GM12878 (cell line): Measurements from ENCODE around the gene GPALPP1. TPM values are rescaled to one million over a fixed set of nuclear protein-coding genes. Genes with fewer than 3 reads are reported as not detected.
"Not testable (repeated sequence)": the region's sequence is repeated elsewhere in the genome, so short reads cannot be mapped to it uniquely, and the experiment has no call there.

ENCODE experiments used
- ATAC-seq: fragments of 200-7000 bp; cut with Tn5 transposase; 3 replicates; pipeline ENCODE4 v1.9.1; 2020; ENCODE audit warnings: mild to moderate bottlenecking, moderate library complexity
- BruUV-seq: library from RNA; stranded (reverse); fragments of 400-500 nt; replicated peaks from 2 replicates; lab custom pipeline; 2021; lab: Mats Ljungman, UMichigan
- CTCF ChIA-PET: fragments of 300-600 bp; sonication (Branson Sonifier 250); formaldehyde crosslinking; extraction: SDS; loops from one replicate; lab custom pipeline; 2021; ENCODE audit warnings: inconsistent platforms; lab: Yijun Ruan, JAX
- POLR2A ChIA-PET: fragments of 350-600 bp; formaldehyde crosslinking; extraction: SDS; loops from one replicate; lab custom pipeline; 2021; ENCODE audit warnings: inconsistent platforms; lab: Charles Lee
- RAD21 ChIA-PET: fragments of 300-600 bp; sonication (Branson Sonifier 250); formaldehyde crosslinking; loops from one replicate; lab custom pipeline; 2023; ENCODE audit warnings: antibody characterized with exemption; ENCODE audit not compliant: unreplicated experiment; lab: Charles Lee
- SMC1A ChIA-PET: fragments of 300-600 bp; sonication (Branson Sonifier 250); formaldehyde crosslinking; loops from one replicate; lab custom pipeline; 2023; ENCODE audit not compliant: unreplicated experiment, uncharacterized antibody; lab: Charles Lee
- DNase-seq: peaks from one replicate; pipeline ENCODE4 v3.0.0-alpha.2; 2011; ENCODE audit warnings: low read depth, low spot score
- FAIRE-seq: peaks from 3 replicates; lab custom pipeline; 2011; peaks lifted over from hg19 to GRCh38; lab: Jason Lieb, UNC
- H2AFZ ChIP-seq: 2 replicates; pipeline ENCODE4 v1.6.0; 2011; ENCODE audit warnings: low read depth, low read length, control low read depth; ENCODE audit not compliant: control insufficient read depth
- H3K27ac ChIP-seq: 2 replicates; pipeline ENCODE4 v1.5.1; 2011; ENCODE audit warnings: control low read depth; ENCODE audit not compliant: control insufficient read depth, insufficient read depth
- H3K27me3 ChIP-seq, 2 experiments: replicated peaks in 1 of 2; 2 replicates each; pipeline versions ENCODE4 v1.6.0 to v1.6.1; 2011; ENCODE audit warnings: low read length in 1 of 2; ENCODE audit not compliant: control insufficient read depth in 2 of 2, insufficient read depth in 2 of 2
- H3K36me3 ChIP-seq, 2 experiments: 2 replicates each; pipeline ENCODE4 v1.5.1; 2011; ENCODE audit warnings: low read length in 1 of 2; ENCODE audit not compliant: control insufficient read depth in 2 of 2, insufficient read depth in 2 of 2
- H3K4me1 ChIP-seq: 2 replicates; pipeline ENCODE4 v1.6.1; 2011; ENCODE audit warnings: mild to moderate bottlenecking, low read length, moderate library complexity, mixed read lengths; ENCODE audit not compliant: control insufficient read depth, insufficient read depth
- H3K4me2 ChIP-seq: 2 replicates; pipeline ENCODE4 v1.6.0; 2011; ENCODE audit warnings: control low read depth; ENCODE audit not compliant: control insufficient read depth, insufficient read depth
- H3K4me3 ChIP-seq: fragments of 200-600 bp; sonication (generic); 2 replicates; pipeline ENCODE4 v1.5.1; 2016
- H3K79me2 ChIP-seq: 2 replicates; pipeline ENCODE4 v1.6.0; 2011; ENCODE audit warnings: low read length; ENCODE audit not compliant: control insufficient read depth, insufficient read depth
- H3K9ac ChIP-seq: 2 replicates; pipeline ENCODE4 v1.8.0; 2011; ENCODE audit warnings: low read length, control low read depth, mixed read lengths; ENCODE audit not compliant: control insufficient read depth, insufficient read depth
- H3K9me3 ChIP-seq: replicated peaks from 3 replicates; pipeline ENCODE4 v1.5.1; 2011; ENCODE audit warnings: mild to moderate bottlenecking, low read length; ENCODE audit not compliant: control insufficient read depth, insufficient read depth
- H4K20me1 ChIP-seq: 2 replicates; pipeline ENCODE4 v1.6.0; 2011; ENCODE audit not compliant: control insufficient read depth, insufficient read depth
- CBFB ChIP-seq: IDR thresholded peaks from 2 replicates; pipeline ENCODE4 v1.6.1; 2016; ENCODE audit warnings: antibody characterized with exemption, low read depth
- CREM ChIP-seq: IDR thresholded peaks from 2 replicates; pipeline ENCODE4 v1.6.1; 2014; ENCODE audit warnings: antibody characterized with exemption, low read depth
- ELK1 ChIP-seq: IDR thresholded peaks from 2 replicates; pipeline ENCODE4 v1.6.1; 2012; ENCODE audit warnings: low read depth, low read length, improper control_type of control experiment
- HSF1 ChIP-seq: fragments of 150-350 bp; IDR thresholded peaks from 2 replicates; pipeline ENCODE4 v1.6.1; 2014; ENCODE audit warnings: mild to moderate bottlenecking, low read depth, low read length
- PAX5 ChIP-seq: IDR thresholded peaks from 2 replicates; pipeline ENCODE4 v1.6.1; 2011; ENCODE audit warnings: low read depth, low read length, borderline replicate concordance
- POLR2AphosphoS5 ChIP-seq: IDR thresholded peaks from 2 replicates; pipeline ENCODE4 v1.6.1; 2011; ENCODE audit warnings: mild to moderate bottlenecking, low read length, inconsistent platforms
- SIN3A ChIP-seq: IDR thresholded peaks from 2 replicates; pipeline ENCODE4 v1.6.1; 2012; ENCODE audit warnings: low read depth, low read length, improper control_type of control experiment
- SIX5 ChIP-seq: IDR thresholded peaks from 2 replicates; pipeline ENCODE4 v1.6.1; 2011; ENCODE audit warnings: mild to moderate bottlenecking, low read depth, low read length, moderate library complexity; ENCODE audit not compliant: severe bottlenecking
- SREBF1 ChIP-seq: IDR thresholded peaks from 2 replicates; pipeline ENCODE4 v1.6.1; 2012; ENCODE audit warnings: mild to moderate bottlenecking, low read length
- WGBS: methylation state at CpG from one replicate; pipeline ENCODE4 v1.1.6; 2016; ENCODE audit warnings: low lambda C conversion rate; ENCODE audit not compliant: insufficient replicate concordance, insufficient coverage; ENCODE audit errors: missing lambda C conversion rate; 5-methylcytosine and 5-hydroxymethylcytosine counted together
- in situ Hi-C: fragments of 300-500 bp; cut with MboI; formaldehyde crosslinking; loops from 9 replicates; pipeline ENCODE4 v1.14.3; 2018; ENCODE audit warnings: mixed read lengths
- intact Hi-C: fragments of 100-400 bp; cut with micrococcal nuclease; formaldehyde crosslinking; loops from one replicate; pipeline ENCODE4 v1.14.2; 2022; ENCODE audit not compliant: unreplicated experiment
- polyA plus RNA-seq, 11 experiments: library from polyadenylated mRNA; depleted of rRNA in 4 of 11; unstranded in 6 of 11; stranded (reverse) in 5 of 11; fragments of >200 nt; fragmentation: Nextera tagmentation in 4 of 11; fragmentation: Illumina TruSeq in 1 of 11; extraction: Ambion mirVana in 4 of 11; extraction: Trizol in 1 of 11; gene quantifications; 1 replicate in 1 of 11; 2 replicates in 10 of 11; pipeline versions ENCODE4 v1.2.1 to v1.2.3, GENCODE V29; 2011 to 2016; ENCODE audit warnings: inconsistent platforms in 2 of 11, missing spikeins in 2 of 11, low read depth in 1 of 11
- total RNA-seq, 4 experiments: library from RNA; depleted of rRNA in 3 of 4; stranded (reverse); fragments of >200 nt in 3 of 4; fragmentation: Illumina TruSeq in 1 of 4; extraction: Trizol in 1 of 4; gene quantifications; 2 replicates each; pipeline versions ENCODE4 v1.2.1 to v1.2.3, GENCODE V29; 2013 to 2021
- TF ChIP-seq, protein P1 (sequence below): IDR thresholded peaks from 2 replicates; pipeline ENCODE4 v1.6.1; 2012; ENCODE audit warnings: mild to moderate bottlenecking, low read depth, low read length

Gene GPALPP1
- total and polyA plus RNA-seq, 10 of the 15 experiments (the other 5 are each of a cell fraction or from before 2014, with no cell fraction given) = 14.2 to 32.4 (median 27.9) TPM

DNA sequence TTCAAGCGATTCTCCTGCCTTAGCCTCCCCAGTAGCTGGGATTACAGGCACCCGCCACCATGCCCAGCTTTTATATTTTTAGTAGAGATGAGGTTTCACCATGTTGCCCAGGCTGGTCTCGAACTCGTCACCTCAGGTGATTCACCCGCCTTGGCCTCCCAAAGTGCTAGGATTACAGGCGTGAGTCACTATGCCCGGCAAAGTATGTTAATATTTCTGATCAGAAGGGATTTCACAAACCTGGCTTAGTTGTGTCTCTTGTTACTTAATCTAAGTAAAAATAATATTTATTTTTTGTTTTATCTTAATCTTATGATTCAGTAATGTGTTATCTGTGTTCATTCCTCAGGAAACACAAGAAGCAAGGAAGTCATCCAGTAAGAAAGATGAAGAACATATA, 30.6 kb downstream of the GPALPP1 start:
- POLR2A ChIA-PET, FAIRE-seq, in situ Hi-C loops, intact Hi-C loops, BruUV-seq, H3K4me3 ChIP-seq, CTCF ChIA-PET, ATAC-seq, H3K27me3 ChIP-seq, H2AFZ ChIP-seq, H3K36me3 ChIP-seq, H3K9me3 ChIP-seq, DNase-seq, RAD21 ChIA-PET, H3K27ac ChIP-seq, H3K9ac ChIP-seq, H3K4me1 ChIP-seq, H3K79me2 ChIP-seq, H4K20me1 ChIP-seq, H3K4me2 ChIP-seq: not testable (repeated sequence)
- 96% methylated on average over 7 of the region's 7 CpGs for WGBS
- SMC1A ChIA-PET = interaction anchor here (1.4 kb wide), 1 partner anchor 15 kb away, joined by 3 read pairs; no protein-coding TSS in a partner anchor

- TF ChIP-seq HSF1 (no peak), CREM (no peak), ELK1 (no peak), SIN3A (no peak), POLR2AphosphoS5 (no peak), SREBF1 (no peak), CBFB (no peak), SIX5 (no peak), PAX5 (no peak)
- TF ChIP-seq, protein P1, sequence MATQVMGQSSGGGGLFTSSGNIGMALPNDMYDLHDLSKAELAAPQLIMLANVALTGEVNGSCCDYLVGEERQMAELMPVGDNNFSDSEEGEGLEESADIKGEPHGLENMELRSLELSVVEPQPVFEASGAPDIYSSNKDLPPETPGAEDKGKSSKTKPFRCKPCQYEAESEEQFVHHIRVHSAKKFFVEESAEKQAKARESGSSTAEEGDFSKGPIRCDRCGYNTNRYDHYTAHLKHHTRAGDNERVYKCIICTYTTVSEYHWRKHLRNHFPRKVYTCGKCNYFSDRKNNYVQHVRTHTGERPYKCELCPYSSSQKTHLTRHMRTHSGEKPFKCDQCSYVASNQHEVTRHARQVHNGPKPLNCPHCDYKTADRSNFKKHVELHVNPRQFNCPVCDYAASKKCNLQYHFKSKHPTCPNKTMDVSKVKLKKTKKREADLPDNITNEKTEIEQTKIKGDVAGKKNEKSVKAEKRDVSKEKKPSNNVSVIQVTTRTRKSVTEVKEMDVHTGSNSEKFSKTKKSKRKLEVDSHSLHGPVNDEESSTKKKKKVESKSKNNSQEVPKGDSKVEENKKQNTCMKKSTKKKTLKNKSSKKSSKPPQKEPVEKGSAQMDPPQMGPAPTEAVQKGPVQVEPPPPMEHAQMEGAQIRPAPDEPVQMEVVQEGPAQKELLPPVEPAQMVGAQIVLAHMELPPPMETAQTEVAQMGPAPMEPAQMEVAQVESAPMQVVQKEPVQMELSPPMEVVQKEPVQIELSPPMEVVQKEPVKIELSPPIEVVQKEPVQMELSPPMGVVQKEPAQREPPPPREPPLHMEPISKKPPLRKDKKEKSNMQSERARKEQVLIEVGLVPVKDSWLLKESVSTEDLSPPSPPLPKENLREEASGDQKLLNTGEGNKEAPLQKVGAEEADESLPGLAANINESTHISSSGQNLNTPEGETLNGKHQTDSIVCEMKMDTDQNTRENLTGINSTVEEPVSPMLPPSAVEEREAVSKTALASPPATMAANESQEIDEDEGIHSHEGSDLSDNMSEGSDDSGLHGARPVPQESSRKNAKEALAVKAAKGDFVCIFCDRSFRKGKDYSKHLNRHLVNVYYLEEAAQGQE = no peak
- RAD21 ChIA-PET = no interaction called here
- Histone ChIP-seq H3K4me3 (no peak overlapping the region), H3K36me3 (peaks cover 0 to 6% of the 10 kb centered on the region in 2 experiments; a peak in 2 of 4 replicates), H3K27me3 (no peaks in the 10 kb centered on the region), H4K20me1 (no peaks in the 10 kb centered on the region), H3K79me2 (no peaks in the 10 kb centered on the region), H3K4me1 (no peaks in the 10 kb centered on the region), H3K4me2 (no peak overlapping the region), H3K9ac (no peak overlapping the region), H3K27ac (no peak overlapping the region), H3K9me3 (no peaks in the 10 kb centered on the region), H2AFZ (no peak overlapping the region)
- DNase-seq (no peak), FAIRE-seq (no peak), ATAC-seq (no peak)
- SMC1A ChIA-PET = interaction anchor here (0.7 kb wide), 1 partner anchor 9 kb away, joined by 3 read pairs; no protein-coding TSS in a partner anchor
- no TSS peak for BruUV-seq
- POLR2A ChIA-PET = interaction anchor here (0.5 to 1.1 kb wide), 2 partner anchors 17 to 1842 kb away, joined by 3 to 4 read pairs; no protein-coding TSS in a partner anchor
- intact Hi-C loops = no loop called here
- in situ Hi-C loops = no loop called here
- CTCF ChIA-PET = interaction anchor here (0.7 to 2.2 kb wide), 2 partner anchors 287 to 537 kb away, joined by 3 to 7 read pairs; no protein-coding TSS in a partner anchor
- 68% methylated on average over 3 of the region's 3 CpGs for WGBS
These were observed 31.9 kb downstream of the GPALPP1 start for GRCh38 chr13:45021250-45021649.
